ENCODE measurements around the gene ARHGEF16.

DNA sequence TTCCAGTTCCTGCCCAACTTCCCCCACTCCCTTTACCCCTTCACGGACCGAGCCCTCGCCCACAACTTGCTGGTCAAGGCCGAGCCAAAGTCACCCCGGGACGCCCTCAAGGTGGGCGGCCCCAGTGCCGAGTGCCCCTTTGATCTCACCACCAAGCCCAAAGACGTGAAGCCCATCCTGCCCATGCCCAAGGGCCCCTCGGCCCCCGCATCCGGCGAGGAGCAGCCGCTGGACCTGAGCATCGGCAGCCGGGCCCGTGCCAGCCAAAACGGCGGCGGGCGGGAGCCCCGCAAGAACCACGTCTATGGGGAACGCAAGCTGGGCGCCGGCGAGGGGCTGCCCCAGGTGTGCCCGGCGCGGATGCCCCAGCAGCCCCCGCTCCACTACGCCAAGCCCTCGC, 42.1 kb upstream of the ARHGEF16 start:
- TF ChIP-seq, protein P1, sequence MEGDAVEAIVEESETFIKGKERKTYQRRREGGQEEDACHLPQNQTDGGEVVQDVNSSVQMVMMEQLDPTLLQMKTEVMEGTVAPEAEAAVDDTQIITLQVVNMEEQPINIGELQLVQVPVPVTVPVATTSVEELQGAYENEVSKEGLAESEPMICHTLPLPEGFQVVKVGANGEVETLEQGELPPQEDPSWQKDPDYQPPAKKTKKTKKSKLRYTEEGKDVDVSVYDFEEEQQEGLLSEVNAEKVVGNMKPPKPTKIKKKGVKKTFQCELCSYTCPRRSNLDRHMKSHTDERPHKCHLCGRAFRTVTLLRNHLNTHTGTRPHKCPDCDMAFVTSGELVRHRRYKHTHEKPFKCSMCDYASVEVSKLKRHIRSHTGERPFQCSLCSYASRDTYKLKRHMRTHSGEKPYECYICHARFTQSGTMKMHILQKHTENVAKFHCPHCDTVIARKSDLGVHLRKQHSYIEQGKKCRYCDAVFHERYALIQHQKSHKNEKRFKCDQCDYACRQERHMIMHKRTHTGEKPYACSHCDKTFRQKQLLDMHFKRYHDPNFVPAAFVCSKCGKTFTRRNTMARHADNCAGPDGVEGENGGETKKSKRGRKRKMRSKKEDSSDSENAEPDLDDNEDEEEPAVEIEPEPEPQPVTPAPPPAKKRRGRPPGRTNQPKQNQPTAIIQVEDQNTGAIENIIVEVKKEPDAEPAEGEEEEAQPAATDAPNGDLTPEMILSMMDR (IDR thresholded peaks at IDR 0.05): no peak
- TF ChIP-seq POLR2A (IDR thresholded peaks at IDR 0.05) (no peak), POLR2AphosphoS5 (IDR thresholded peaks at IDR 0.05) (no peak)

Data from suprapubic skin (tissue), 4 donors.